GM12891 (cell line): Measurements from ENCODE around the gene UBQLNL.

Experiments
- DNase-seq: peaks from one replicate; pipeline ENCODE4 v3.0.0; 2011; ENCODE audit warnings: low spot score; ENCODE audit not compliant: insufficient read length
- FAIRE-seq: peaks from 2 replicates; lab custom pipeline; 2011; peaks lifted over from hg19 to GRCh38; lab: Jason Lieb, UNC
- PAX5 ChIP-seq: IDR thresholded peaks from 2 replicates; pipeline ENCODE4 v1.6.1; 2011; ENCODE audit warnings: low read length, moderate library complexity, mild to moderate bottlenecking; ENCODE audit not compliant: insufficient read depth, severe bottlenecking
- POLR2A ChIP-seq: IDR thresholded peaks from 2 replicates; pipeline ENCODE4 v1.6.1; 2011; ENCODE audit warnings: low read depth, low read length, control low read depth
- POLR2AphosphoS5 ChIP-seq: IDR thresholded peaks from 2 replicates; pipeline ENCODE4 v1.6.1; 2011; ENCODE audit warnings: low read depth, low read length, control low read depth
- POU2F2 ChIP-seq: IDR thresholded peaks from 2 replicates; pipeline ENCODE4 v1.6.1; 2011; ENCODE audit warnings: low read depth, mild to moderate bottlenecking, control low read depth, low read length, moderate library complexity
- SPI1 ChIP-seq: IDR thresholded peaks from 2 replicates; pipeline ENCODE4 v1.6.1; 2011; ENCODE audit warnings: low read depth, low read length, control low read depth
- TAF1 ChIP-seq: IDR thresholded peaks from 2 replicates; pipeline ENCODE4 v1.6.1; 2011; ENCODE audit warnings: low read depth, low read length, control low read depth

UBQLNL gene

DNA sequence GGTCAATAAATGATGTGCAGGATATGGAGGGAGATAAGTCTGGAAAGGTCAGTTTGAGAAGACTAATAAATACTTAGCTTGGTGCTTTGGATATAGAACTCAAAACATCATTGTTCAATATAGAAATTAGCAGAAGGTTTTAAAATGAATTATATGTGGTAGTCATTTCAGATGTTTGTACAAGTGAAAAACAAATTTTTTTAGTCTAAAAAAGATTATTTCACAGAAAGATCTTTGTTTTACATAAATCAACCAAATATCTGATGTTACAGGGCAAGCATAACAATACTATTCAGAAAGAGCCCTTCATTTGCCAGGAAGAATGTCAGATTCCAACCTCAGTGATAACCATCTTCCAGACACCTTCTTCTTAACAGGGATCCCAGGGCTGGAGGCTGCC lies 28.1 kb downstream of the UBQLNL start, which contains the start of gene OR52D1:
OR52D1 (plus strand) TSS at position 301 of the 400 bp plus-strand sequence; CDS start at position 323, 22 bp downstream.
- DNase-seq (no peak), FAIRE-seq (no peak)
- TF ChIP-seq TAF1: no peak
- no peak for TF ChIP-seq PAX5
- no peak for TF ChIP-seq POU2F2
- no peak for TF ChIP-seq POLR2A

DNA sequence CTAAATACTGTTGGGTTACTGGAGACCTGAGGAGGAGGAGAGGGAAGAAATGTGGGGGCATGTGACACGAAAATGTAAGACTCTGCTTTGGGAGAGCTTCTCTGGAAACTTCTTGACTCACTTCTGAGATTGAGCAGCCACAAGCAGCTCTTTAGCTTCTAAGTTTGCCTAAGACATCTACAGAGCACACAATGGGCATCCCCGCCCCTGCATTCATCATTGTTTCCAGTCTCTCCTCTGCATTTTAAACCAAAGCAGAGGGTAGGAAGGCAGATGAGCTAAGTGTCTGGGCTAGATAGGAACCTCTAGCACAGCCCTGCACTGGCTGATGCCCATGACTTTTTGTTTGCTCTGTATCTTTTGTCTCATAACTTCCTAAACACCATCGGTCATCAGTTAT lies 30.1 kb downstream of the UBQLNL start:
- no peak for FAIRE-seq
- no peak for TF ChIP-seq SPI1
- TF ChIP-seq POLR2AphosphoS5: no peak
- TF ChIP-seq POU2F2: no peak
- TF ChIP-seq TAF1: no peak
- no peak for TF ChIP-seq POLR2A
- TF ChIP-seq PAX5: no peak
- no peak for DNase-seq

DNA sequence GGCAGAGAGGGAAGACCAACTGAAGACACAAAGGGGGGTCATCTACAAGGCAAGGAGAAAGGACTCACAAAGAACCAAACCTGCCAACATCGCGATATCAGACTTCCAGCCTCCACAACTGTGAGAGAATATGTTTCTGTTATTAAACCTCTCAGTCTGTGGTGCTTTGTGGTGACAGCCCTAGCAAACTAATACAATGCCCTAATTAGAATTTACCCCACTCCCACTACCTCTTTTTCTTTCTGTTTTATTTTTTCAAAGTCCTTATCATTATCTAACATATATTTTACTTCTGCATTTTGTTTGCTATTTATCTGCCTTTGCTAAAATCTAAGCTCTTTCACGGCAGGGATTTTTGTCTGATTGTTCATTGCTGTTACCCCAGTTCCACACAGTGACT lies 30.5 kb downstream of the UBQLNL start:
- DNase-seq: no peak
- TF ChIP-seq TAF1 (no peak), SPI1 (no peak), POLR2A (no peak), POU2F2 (no peak), POLR2AphosphoS5 (no peak), PAX5 (no peak)
- no peak for FAIRE-seq

DNA sequence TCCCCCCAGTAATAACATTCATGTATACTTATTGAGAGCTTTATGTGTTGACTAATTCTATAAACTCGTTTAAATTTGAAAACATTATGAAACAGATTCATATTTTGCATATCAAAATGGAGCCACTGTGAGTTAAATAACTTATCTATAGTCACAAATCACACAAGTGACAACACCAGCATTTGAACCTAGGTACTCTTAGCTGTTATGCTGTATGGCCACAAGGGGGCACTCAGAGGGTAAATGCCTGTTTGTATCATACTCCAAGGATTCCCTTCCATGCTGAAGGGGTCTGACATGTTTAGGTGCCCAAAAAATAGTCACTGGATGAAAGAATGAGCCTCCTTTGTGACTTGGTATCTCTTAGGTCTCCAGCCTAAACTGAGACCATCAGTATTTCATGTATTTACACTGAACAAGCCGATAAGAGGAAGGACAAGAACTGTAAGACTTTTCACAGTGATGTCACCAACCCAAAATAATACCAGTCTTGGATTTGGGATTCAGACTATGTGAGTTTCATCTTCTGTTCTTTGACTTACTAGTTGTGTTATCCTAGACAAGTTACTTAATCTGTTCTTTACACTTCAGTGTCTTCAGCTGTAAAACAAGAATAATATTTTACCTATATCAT lies 40.2 kb downstream of the UBQLNL start:
- no peak for TF ChIP-seq TAF1
- FAIRE-seq (peak; percentile 85), DNase-seq (peak; percentile 44)

DNA sequence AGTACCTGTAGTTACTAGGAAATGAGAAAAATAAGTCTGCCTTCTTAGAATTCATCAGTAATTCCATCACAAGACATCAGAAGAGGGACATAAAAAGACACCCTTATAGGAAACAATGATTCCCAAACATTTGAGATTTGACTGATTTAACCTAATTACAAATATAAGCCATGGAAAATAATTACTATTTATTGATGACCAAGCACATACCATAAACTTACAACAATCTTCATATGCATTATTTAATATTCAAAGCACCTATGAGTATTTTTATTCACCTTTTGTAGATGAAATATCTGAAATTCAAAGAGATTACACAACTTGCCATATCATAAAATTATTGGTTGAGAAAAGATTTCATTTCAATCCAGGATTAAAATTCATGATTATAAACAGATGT lies 42.6 kb downstream of the UBQLNL start:
- TF ChIP-seq TAF1 (no peak), POLR2A (no peak), PAX5 (no peak), POU2F2 (no peak), SPI1 (no peak), POLR2AphosphoS5 (no peak)
- FAIRE-seq (no peak), DNase-seq (no peak)

DNA sequence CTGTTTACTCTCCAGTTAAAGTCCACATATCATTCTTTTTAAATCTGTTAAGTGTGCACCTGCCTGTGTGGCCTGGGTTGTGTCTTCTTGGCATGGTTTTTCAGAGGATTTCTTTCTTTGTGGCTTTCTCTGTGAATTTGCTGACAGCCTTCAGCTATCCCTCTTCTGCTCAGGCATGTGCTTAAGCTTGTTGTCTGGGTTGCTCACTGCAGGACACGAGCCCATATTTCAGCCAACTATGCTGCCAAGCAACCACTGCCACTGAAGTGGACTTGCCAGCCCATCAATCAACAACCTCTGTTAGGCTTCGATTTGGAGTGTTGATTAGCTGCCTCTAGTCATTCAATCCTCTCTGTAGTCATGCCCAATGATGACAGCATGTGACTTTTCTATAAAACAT lies 49.0 kb downstream of the UBQLNL start:
- no peak for FAIRE-seq
- no peak for TF ChIP-seq SPI1
- TF ChIP-seq POLR2A: no peak
- TF ChIP-seq PAX5: no peak
- no peak for TF ChIP-seq POU2F2
- no peak for TF ChIP-seq TAF1
- no peak for TF ChIP-seq POLR2AphosphoS5

More for the DNA sequence above, 49.0 kb downstream of the UBQLNL start:
- DNase-seq: no peak
